Keratinocyte (primary cell): Measurements from ENCODE around the gene NCBP1. TPM values are rescaled to one million over a fixed set of nuclear protein-coding genes. Genes with fewer than 3 reads are reported as not detected.

Experiments
- DNase-seq: peaks from one replicate; pipeline ENCODE4 v3.0.0-alpha.2; 2011; ENCODE audit warnings: low read depth, missing footprints, low spot score
- FAIRE-seq: peaks from 2 replicates; lab custom pipeline; 2011; peaks lifted over from hg19 to GRCh38; lab: Jason Lieb, UNC
- H2AFZ ChIP-seq: 2 replicates; pipeline ENCODE4 v1.6.0; 2012; ENCODE audit warnings: low read length, control low read depth, inconsistent platforms; ENCODE audit not compliant: control insufficient read depth
- H3K27ac ChIP-seq: 2 replicates; pipeline ENCODE4 v1.5.1; 2011; ENCODE audit warnings: low read length; ENCODE audit not compliant: control insufficient read depth, insufficient read depth
- H3K27me3 ChIP-seq: 3 replicates; pipeline ENCODE4 v1.6.0; 2011; ENCODE audit warnings: low read length; ENCODE audit not compliant: control insufficient read depth, insufficient read depth; ENCODE audit errors: extremely low read depth
- H3K36me3 ChIP-seq, 2 experiments: 2 replicates in 1 of 2; 3 replicates in 1 of 2; pipeline ENCODE4 v1.5.1; 2011; ENCODE audit warnings: low read length in 2 of 2, mild to moderate bottlenecking in 1 of 2; ENCODE audit not compliant: control insufficient read depth in 2 of 2, insufficient read depth in 2 of 2; ENCODE audit errors: extremely low read depth in 1 of 2
- H3K4me1 ChIP-seq: 3 replicates; pipeline ENCODE4 v1.5.1; 2011; ENCODE audit warnings: low read length; ENCODE audit not compliant: control insufficient read depth, insufficient read depth; ENCODE audit errors: extremely low read depth
- H3K4me2 ChIP-seq: 3 replicates; pipeline ENCODE4 v1.6.0; 2011; ENCODE audit warnings: low read depth, low read length; ENCODE audit not compliant: control insufficient read depth, insufficient read depth; ENCODE audit errors: extremely low read depth
- H3K4me3 ChIP-seq, 3 experiments: fragments of 200-600 bp in 1 of 3; sonication (generic) in 1 of 3; 2 replicates in 2 of 3; 3 replicates in 1 of 3; pipeline ENCODE4 v1.5.1; 2011 to 2016; ENCODE audit warnings: low read length in 3 of 3, mild to moderate bottlenecking in 3 of 3, control low read depth in 2 of 3, inconsistent platforms in 1 of 3, low read depth in 1 of 3, mixed read lengths in 1 of 3, mixed run types in 1 of 3, moderate library complexity in 1 of 3; ENCODE audit not compliant: control insufficient read depth in 2 of 3, insufficient read depth in 2 of 3; ENCODE audit errors: extremely low read depth in 1 of 3
- H3K79me2 ChIP-seq: 2 replicates; pipeline ENCODE4 v1.6.0; 2012; ENCODE audit warnings: low read length; ENCODE audit not compliant: control insufficient read depth, insufficient read depth
- H3K9ac ChIP-seq: 3 replicates; pipeline ENCODE4 v1.6.0; 2011; ENCODE audit warnings: low read length; ENCODE audit not compliant: control insufficient read depth, insufficient read depth; ENCODE audit errors: extremely low read depth
- H3K9me1 ChIP-seq: 3 replicates; pipeline ENCODE4 v1.6.0; 2011; ENCODE audit warnings: low read length; ENCODE audit not compliant: control insufficient read depth, insufficient read depth; ENCODE audit errors: extremely low read depth
- H3K9me3 ChIP-seq: 2 replicates; pipeline ENCODE4 v1.5.1; 2012; ENCODE audit warnings: low read depth, low read length; ENCODE audit not compliant: control insufficient read depth
- H4K20me1 ChIP-seq: 3 replicates; pipeline ENCODE4 v1.6.0; 2011; ENCODE audit warnings: low read length; ENCODE audit not compliant: control insufficient read depth, insufficient read depth; ENCODE audit errors: extremely low read depth
- CTCF ChIP-seq, 3 experiments: IDR thresholded peaks in 1 of 3; conservative IDR thresholded peaks in 1 of 3; optimal IDR thresholded peaks in 1 of 3; 2 replicates in 2 of 3; 3 replicates in 1 of 3; pipeline versions ENCODE3 to v1.5.1; 2011; ENCODE audit warnings: low read length in 3 of 3, mild to moderate bottlenecking in 3 of 3, moderate library complexity in 2 of 3, control low read depth in 1 of 3, inconsistent platforms in 1 of 3; ENCODE audit not compliant: insufficient read depth in 2 of 3; ENCODE audit errors: extremely low read depth in 1 of 3
- EZH2 ChIP-seq: IDR thresholded peaks from one replicate; pipeline ENCODE4 v1.6.1; 2012; ENCODE audit warnings: inconsistent platforms, mild to moderate bottlenecking, low read length, moderate library complexity
- dilution Hi-C: fragments of 300-500 bp; cut with MboI; formaldehyde crosslinking; loops from one replicate; pipeline ENCODE4 v1.7.0; 2020; ENCODE audit warnings: low sequenced_read_pairs; ENCODE audit not compliant: extremely low pct_ligation_motif_present
- polyA plus RNA-seq, 5 experiments: library from polyadenylated mRNA; depleted of rRNA in 3 of 5; stranded (reverse) in 3 of 5; stranded (forward) in 1 of 5; unstranded in 1 of 5; fragments of >200 nt; gene quantifications; 1 replicate in 1 of 5; 2 replicates in 3 of 5; 3 replicates in 1 of 5; pipeline versions ENCODE4 v1.2.1 to v1.2.3, GENCODE V29; 2011 to 2012; ENCODE audit warnings: missing spikeins in 2 of 5, low read depth in 1 of 5, low replicate concordance in 1 of 5

Gene NCBP1
- polyA plus RNA-seq, 1 donor (not counting 4 experiments of a cell fraction or from before 2014, with no cell fraction given) = 38.6 TPM

- no peaks in the 10 kb centered on the region for H3K27me3 ChIP-seq
- FAIRE-seq = no peak
These were observed 4.5 kb upstream of the NCBP1 start for GRCh38 chr9:97629156-97629555.

GRCh38 chr9:97630591-97630990, 3.0 kb upstream of the NCBP1 start:
- Histone ChIP-seq H3K4me1 (peaks cover 16% of the 10 kb centered on the region), H3K79me2 (peaks cover 48% of the 10 kb centered on the region), H3K9ac (no peak overlapping the region), H3K9me3 (no peaks in the 10 kb centered on the region), H3K4me3 (no peak overlapping the region), H3K4me2 (no peak overlapping the region), H2AFZ (no peak overlapping the region), H3K27ac (no peak overlapping the region), H3K27me3 (no peaks in the 10 kb centered on the region), H3K36me3 (peaks cover 2% of the 10 kb centered on the region in 2 experiments), H3K9me1 (peaks cover 2% of the 10 kb centered on the region), H4K20me1 (peaks cover 3% of the 10 kb centered on the region)
- dilution Hi-C loops = no loop called here
- TF ChIP-seq EZH2 = no peak
- DNase-seq (no peak), FAIRE-seq (no peak)

More at GRCh38 chr9:97629156-97629555, 4.5 kb upstream of the NCBP1 start:
- H3K36me3 ChIP-seq = peaks cover 4% of the 10 kb centered on the region in 2 experiments
- TF ChIP-seq EZH2 = no peak
- TF ChIP-seq CTCF (optimal IDR thresholded peaks at IDR 0.05 in 1 of 3, IDR thresholded peaks at IDR 0.05 in 1 of 3, conservative IDR thresholded peaks at IDR 0.05 in 1 of 3; ENCODE audit: extremely low read depth in 1 of 3, insufficient read depth in 2 of 3, low read length in 3 of 3) = no peak
- peaks cover 2% of the 10 kb centered on the region for H3K9me1 ChIP-seq
- dilution Hi-C loops = no loop called here
- no peak overlapping the region for H2AFZ ChIP-seq
- H3K79me2 ChIP-seq = peaks cover 34% of the 10 kb centered on the region
- no peak overlapping the region for H3K4me3 ChIP-seq
- no peak for DNase-seq
- H3K4me2 ChIP-seq = no peak overlapping the region
- no peaks in the 10 kb centered on the region for H3K9me3 ChIP-seq
- no peak overlapping the region for H3K9ac ChIP-seq
- peaks cover 3% of the 10 kb centered on the region for H4K20me1 ChIP-seq
- peaks cover 8% of the 10 kb centered on the region for H3K4me1 ChIP-seq
- H3K27ac ChIP-seq = no peak overlapping the region
